Measurements from ENCODE around the gene EHBP1. TPM values are rescaled to one million over a fixed set of nuclear protein-coding genes. Genes with fewer than 3 reads are reported as not detected.

EHBP1 gene
- total RNA-seq, 2 donors from 2014 or later = 64.6 to 67.6 TPM

GRCh38 chr2:62801814-62802523, 96.5 kb downstream of the EHBP1 start:
- no peak for DNase-seq (ENCODE audit: low spot score)
- intact Hi-C loops (cut with DNase I) = no loop called here

GRCh38 chr2:62803961-62804360, 98.4 kb downstream of the EHBP1 start:
- intact Hi-C loops (cut with DNase I) = no loop called here
- DNase-seq (ENCODE audit: low spot score) = no peak

GRCh38 chr2:62806231-62806630, 100.7 kb downstream of the EHBP1 start:
- DNase-seq (ENCODE audit: low spot score) = no peak

GRCh38 chr2:62808554-62808953, 103.0 kb downstream of the EHBP1 start:
- intact Hi-C loops (cut with DNase I) = no loop called here
- no peak for DNase-seq (ENCODE audit: low spot score)

More at GRCh38 chr2:62806231-62806630, 100.7 kb downstream of the EHBP1 start:
- intact Hi-C loops (cut with DNase I) = no loop called here

GRCh38 chr2:62811086-62811485, 105.6 kb downstream of the EHBP1 start:
- intact Hi-C loops (cut with DNase I) = no loop called here
- DNase-seq (ENCODE audit: low spot score) = no peak

GRCh38 chr2:62811972-62812371, 106.5 kb downstream of the EHBP1 start:
- intact Hi-C loops (cut with DNase I) = no loop called here
- no peak for DNase-seq (ENCODE audit: low spot score)

GRCh38 chr2:62812921-62813825, 107.7 kb downstream of the EHBP1 start:
- DNase-seq (ENCODE audit: low spot score) = no peak

GRCh38 chr2:62814123-62814522, 108.6 kb downstream of the EHBP1 start:
- no peak for DNase-seq (ENCODE audit: low spot score)
- intact Hi-C loops (cut with DNase I) = no loop called here

More at GRCh38 chr2:62812921-62813825, 107.7 kb downstream of the EHBP1 start:
- intact Hi-C loops (cut with DNase I) = no loop called here

- no peak for DNase-seq (ENCODE audit: low spot score)
- intact Hi-C loops (cut with DNase I) = no loop called here
These were observed 111.8 kb downstream of the EHBP1 start for GRCh38 chr2:62817348-62817747.

- no peak for DNase-seq (ENCODE audit: low spot score)
- intact Hi-C loops (cut with DNase I) = no loop called here
These were observed 112.6 kb downstream of the EHBP1 start for GRCh38 chr2:62817995-62818713.

- intact Hi-C loops (cut with DNase I) = no loop called here
- no peak for DNase-seq (ENCODE audit: low spot score)
These were observed 117.0 kb downstream of the EHBP1 start for GRCh38 chr2:62822549-62822948.

GRCh38 chr2:62824388-62824787, 118.9 kb downstream of the EHBP1 start:
- DNase-seq (ENCODE audit: low spot score) = no peak
- intact Hi-C loops (cut with DNase I) = no loop called here

- DNase-seq (ENCODE audit: low spot score) = no peak
- intact Hi-C loops (cut with DNase I) = no loop called here
These were observed 120.6 kb downstream of the EHBP1 start for GRCh38 chr2:62826141-62826540.

- DNase-seq (ENCODE audit: low spot score) = no peak
- intact Hi-C loops (cut with DNase I) = no loop called here
These were observed 121.6 kb downstream of the EHBP1 start for GRCh38 chr2:62826953-62827675.

GRCh38 chr2:62831729-62832128, 126.2 kb downstream of the EHBP1 start:
- no peak for DNase-seq (ENCODE audit: low spot score)
- intact Hi-C loops (cut with DNase I) = no loop called here

- intact Hi-C loops (cut with DNase I) = no loop called here
- no peak for DNase-seq (ENCODE audit: low spot score)
These were observed 139.0 kb downstream of the EHBP1 start for GRCh38 chr2:62844311-62845090.

GRCh38 chr2:62845256-62845655, 139.7 kb downstream of the EHBP1 start:
- intact Hi-C loops (cut with DNase I) = no loop called here
- DNase-seq (ENCODE audit: low spot score) = no peak

- no peak for DNase-seq (ENCODE audit: low spot score)
- intact Hi-C loops (cut with DNase I) = no loop called here
These were observed 146.7 kb downstream of the EHBP1 start for GRCh38 chr2:62852254-62852653.
